HepG2 (cell line): ENCODE data around the gene PKP3. TPM values are rescaled to one million over a fixed set of nuclear protein-coding genes. Genes with fewer than 3 reads are reported as not detected.

Source experiments
- CBX5 ChIP-seq: sonication (generic); formaldehyde crosslinking; IDR thresholded peaks from 2 replicates; pipeline ENCODE4 v1.4.0; 2020; ENCODE audit warnings: missing genetic modification reagents, borderline replicate concordance
- CREBL2 ChIP-seq: sonication (generic); formaldehyde crosslinking; IDR thresholded peaks from 2 replicates; pipeline ENCODE4 v1.8.1; 2023; ENCODE audit warnings: missing genetic modification reagents, mild to moderate bottlenecking, borderline replicate concordance
- DMAP1 ChIP-seq: IDR thresholded peaks from 2 replicates; pipeline ENCODE4 v1.6.1; 2016
- ESRRA ChIP-seq: sonication (generic); formaldehyde crosslinking; IDR thresholded peaks from 2 replicates; pipeline ENCODE4 v1.5.1; 2020; ENCODE audit warnings: mild to moderate bottlenecking, low read depth, missing genetic modification reagents
- HCFC1 ChIP-seq: fragments of 150-350 bp; IDR thresholded peaks from 2 replicates; pipeline ENCODE4 v1.6.1; 2014; ENCODE audit warnings: low read depth, low read length
- KLF16 ChIP-seq, 2 experiments: sonication (generic) in 1 of 2; formaldehyde crosslinking in 1 of 2; IDR thresholded peaks; 2 replicates each; pipeline versions ENCODE4 v1.6.1 to v1.8.0; 2016 to 2023; ENCODE audit warnings: missing genetic modification reagents in 2 of 2, missing compliant biosample characterization in 1 of 2
- NFAT5 ChIP-seq: sonication (generic); formaldehyde crosslinking; IDR thresholded peaks from 2 replicates; pipeline ENCODE4 v1.4.0; 2020; ENCODE audit warnings: missing genetic modification reagents
- SMAD9 ChIP-seq: sonication (generic); formaldehyde crosslinking; IDR thresholded peaks from 2 replicates; pipeline ENCODE4 v1.5.1; 2020; ENCODE audit warnings: mild to moderate bottlenecking, missing genetic modification reagents
- TBL1XR1 ChIP-seq: fragments of 150-350 bp; IDR thresholded peaks from 2 replicates; pipeline ENCODE4 v1.6.1; 2014; ENCODE audit warnings: borderline replicate concordance, low read length; ENCODE audit not compliant: partially characterized antibody
- THAP11 ChIP-seq: IDR thresholded peaks from 2 replicates; pipeline ENCODE4 v1.6.1; 2016; ENCODE audit warnings: missing biosample characterization, missing genetic modification reagents
- ZBTB7A ChIP-seq: sonication (generic); formaldehyde crosslinking; IDR thresholded peaks from 2 replicates; pipeline ENCODE4 v1.8.0; 2022; ENCODE audit warnings: mild to moderate bottlenecking, missing genetic modification reagents
- ZFP90 ChIP-seq: sonication (generic); formaldehyde crosslinking; IDR thresholded peaks from 2 replicates; pipeline ENCODE4 v1.8.0; 2022; ENCODE audit warnings: missing genetic modification reagents, mild to moderate bottlenecking, inconsistent platforms, borderline replicate concordance
- ZNF335 ChIP-seq: sonication (generic); formaldehyde crosslinking; IDR thresholded peaks from 2 replicates; pipeline ENCODE4 v1.4.0; 2020; ENCODE audit warnings: missing genetic modification reagents
- ZNF451 ChIP-seq: sonication (generic); formaldehyde crosslinking; IDR thresholded peaks from 2 replicates; pipeline ENCODE4 v1.5.0; 2020; ENCODE audit warnings: mild to moderate bottlenecking, missing genetic modification reagents
- ZNF792 ChIP-seq: IDR thresholded peaks from 2 replicates; pipeline ENCODE4 v1.6.1; 2016
- polyA plus RNA-seq, 8 experiments: library from polyadenylated mRNA; depleted of rRNA in 3 of 8; stranded (reverse) in 7 of 8; unstranded in 1 of 8; fragments of >200 nt; fragmentation: Illumina TruSeq in 4 of 8; extraction: Trizol in 4 of 8; gene quantifications; 2 replicates each; pipeline versions ENCODE4 v1.2.1 to v1.2.3, GENCODE V29; 2011 to 2016; ENCODE audit warnings: low read depth in 4 of 8, missing spikeins in 1 of 8, mixed read lengths in 1 of 8; ENCODE audit not compliant: insufficient read depth in 1 of 8
- total RNA-seq, 5 experiments: library from RNA; depleted of rRNA; stranded (reverse); fragments of >200 nt; fragmentation: Illumina TruSeq; extraction: Trizol; gene quantifications; 2 replicates each; pipeline ENCODE4 v1.2.3, GENCODE V29; 2016; ENCODE audit warnings: low read depth in 1 of 5
- TF ChIP-seq, protein P1 (sequence below): sonication (generic); formaldehyde crosslinking; IDR thresholded peaks from 2 replicates; pipeline ENCODE4 v1.4.0; 2020; ENCODE audit warnings: missing genetic modification reagents, borderline replicate concordance
- TF ChIP-seq, protein P2 (sequence below): IDR thresholded peaks from 2 replicates; pipeline ENCODE4 v1.6.1; 2016; ENCODE audit warnings: low read depth, borderline replicate concordance

Gene PKP3
- total and polyA plus RNA-seq, 2 of the 13 experiments (the other 11 are each of a cell fraction or from before 2014, with no cell fraction given) = 18.0 to 28.7 TPM

- TF ChIP-seq, protein P1, sequence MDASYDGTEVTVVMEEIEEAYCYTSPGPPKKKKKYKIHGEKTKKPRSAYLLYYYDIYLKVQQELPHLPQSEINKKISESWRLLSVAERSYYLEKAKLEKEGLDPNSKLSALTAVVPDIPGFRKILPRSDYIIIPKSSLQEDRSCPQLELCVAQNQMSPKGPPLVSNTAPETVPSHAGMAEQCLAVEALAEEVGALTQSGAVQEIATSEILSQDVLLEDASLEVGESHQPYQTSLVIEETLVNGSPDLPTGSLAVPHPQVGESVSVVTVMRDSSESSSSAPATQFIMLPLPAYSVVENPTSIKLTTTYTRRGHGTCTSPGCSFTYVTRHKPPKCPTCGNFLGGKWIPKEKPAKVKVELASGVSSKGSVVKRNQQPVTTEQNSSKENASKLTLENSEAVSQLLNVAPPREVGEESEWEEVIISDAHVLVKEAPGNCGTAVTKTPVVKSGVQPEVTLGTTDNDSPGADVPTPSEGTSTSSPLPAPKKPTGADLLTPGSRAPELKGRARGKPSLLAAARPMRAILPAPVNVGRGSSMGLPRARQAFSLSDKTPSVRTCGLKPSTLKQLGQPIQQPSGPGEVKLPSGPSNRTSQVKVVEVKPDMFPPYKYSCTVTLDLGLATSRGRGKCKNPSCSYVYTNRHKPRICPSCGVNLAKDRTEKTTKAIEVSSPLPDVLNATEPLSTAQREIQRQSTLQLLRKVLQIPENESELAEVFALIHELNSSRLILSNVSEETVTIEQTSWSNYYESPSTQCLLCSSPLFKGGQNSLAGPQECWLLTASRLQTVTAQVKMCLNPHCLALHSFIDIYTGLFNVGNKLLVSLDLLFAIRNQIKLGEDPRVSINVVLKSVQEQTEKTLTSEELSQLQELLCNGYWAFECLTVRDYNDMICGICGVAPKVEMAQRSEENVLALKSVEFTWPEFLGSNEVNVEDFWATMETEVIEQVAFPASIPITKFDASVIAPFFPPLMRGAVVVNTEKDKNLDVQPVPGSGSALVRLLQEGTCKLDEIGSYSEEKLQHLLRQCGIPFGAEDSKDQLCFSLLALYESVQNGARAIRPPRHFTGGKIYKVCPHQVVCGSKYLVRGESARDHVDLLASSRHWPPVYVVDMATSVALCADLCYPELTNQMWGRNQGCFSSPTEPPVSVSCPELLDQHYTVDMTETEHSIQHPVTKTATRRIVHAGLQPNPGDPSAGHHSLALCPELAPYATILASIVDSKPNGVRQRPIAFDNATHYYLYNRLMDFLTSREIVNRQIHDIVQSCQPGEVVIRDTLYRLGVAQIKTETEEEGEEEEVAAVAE (CRISPR knock-in tag) = peak; percentile 74; the same call in 1 of the 2 replicates
- TF ChIP-seq HCFC1 (peak; percentile 98), ZNF792 (no peak; the same call in 1 of the 2 replicates), THAP11 (CRISPR knock-in tag) (peak; percentile 100), CREBL2 (CRISPR knock-in tag) (no peak; the same call in 1 of the 2 replicates), ZBTB7A (CRISPR knock-in tag) (peak; percentile 95), ESRRA (CRISPR knock-in tag) (peak; percentile 43; the same call in 1 of the 2 replicates), ZNF451 (CRISPR knock-in tag) (peak; percentile 48; the same call in 1 of the 2 replicates), ZFP90 (CRISPR knock-in tag) (no peak; the same call in 1 of the 2 replicates), KLF16 (CRISPR knock-in tag; IDR thresholded peaks at IDR 0.05) (peak in 1 of 2 experiments; percentile 85; a peak in 2 of 4 replicates), TBL1XR1 (peak; percentile 77), ZNF335 (CRISPR knock-in tag) (peak; percentile 74; the same call in 1 of the 2 replicates), DMAP1 (CRISPR knock-in tag) (peak; percentile 77), CBX5 (peak; percentile 80), SMAD9 (CRISPR knock-in tag) (0 out of 2 replicates have a peak, but pooled peaks have one; percentile 31), NFAT5 (CRISPR knock-in tag) (peak; percentile 24; the same call in 1 of the 2 replicates)
- TF ChIP-seq, protein P2, sequence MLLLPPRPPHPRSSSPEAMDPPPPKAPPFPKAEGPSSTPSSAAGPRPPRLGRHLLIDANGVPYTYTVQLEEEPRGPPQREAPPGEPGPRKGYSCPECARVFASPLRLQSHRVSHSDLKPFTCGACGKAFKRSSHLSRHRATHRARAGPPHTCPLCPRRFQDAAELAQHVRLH (CRISPR knock-in tag) = peak; percentile 58; the same call in 1 of the 2 replicates
Measured at GRCh38 chr11:449889-450808, 56.1 kb downstream of the PKP3 start, which contains the start of gene PTDSS2 (continued).
